ENCODE measurements around the gene PRKRIP1. TPM values are rescaled to one million over a fixed set of nuclear protein-coding genes. Genes with fewer than 3 reads are reported as not detected.
"Not testable (repeated sequence)": the region's sequence is repeated elsewhere in the genome, so short reads cannot be mapped to it uniquely, and the experiment has no call there.

The PRKRIP1 gene
- total RNA-seq, 1 experiment from 2014 or later: 32.1 TPM

DNA sequence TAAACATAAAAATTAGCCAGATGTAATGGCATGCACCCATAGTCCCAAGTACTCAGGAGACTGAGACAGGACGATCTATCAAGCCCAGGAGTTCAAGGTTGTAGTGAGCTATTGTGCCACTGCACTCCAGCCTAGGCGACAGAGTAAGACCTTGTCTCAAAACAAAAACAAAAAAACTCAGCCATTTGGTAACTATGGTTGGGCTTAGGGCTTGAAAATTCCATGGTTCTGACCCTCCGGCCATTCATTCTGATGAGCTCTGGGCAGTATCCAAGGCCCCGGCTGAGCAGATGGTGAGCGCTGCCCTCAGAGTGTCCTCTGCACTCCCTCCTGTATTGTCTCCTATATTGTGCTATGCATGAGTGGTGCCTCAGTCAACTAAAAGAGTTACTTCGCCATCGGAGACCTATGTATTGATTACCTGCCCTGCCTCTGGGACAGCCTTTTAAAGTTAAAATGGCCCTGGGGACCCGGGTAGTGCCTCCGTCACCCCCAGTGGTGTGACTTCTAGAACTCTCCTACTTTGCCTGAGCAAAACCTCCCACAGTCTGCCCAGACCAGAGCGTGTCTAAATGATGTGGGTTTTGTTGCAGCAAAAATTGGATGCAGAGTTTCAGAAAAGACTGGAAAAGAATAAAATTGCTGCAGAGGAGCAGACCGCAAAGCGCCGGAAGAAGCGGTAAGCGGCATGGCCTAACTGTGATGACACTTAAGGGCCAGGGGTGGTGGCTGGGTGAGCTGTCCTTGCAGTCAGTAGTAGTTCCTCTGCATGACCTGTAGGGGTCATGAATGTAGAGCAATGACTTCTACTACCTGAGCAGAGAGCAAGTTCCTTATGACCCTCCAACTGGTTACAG is 8.1 kb downstream of the PRKRIP1 start:
- peak; percentile 58 for DNase-seq (ENCODE audit: low read depth)

DNA sequence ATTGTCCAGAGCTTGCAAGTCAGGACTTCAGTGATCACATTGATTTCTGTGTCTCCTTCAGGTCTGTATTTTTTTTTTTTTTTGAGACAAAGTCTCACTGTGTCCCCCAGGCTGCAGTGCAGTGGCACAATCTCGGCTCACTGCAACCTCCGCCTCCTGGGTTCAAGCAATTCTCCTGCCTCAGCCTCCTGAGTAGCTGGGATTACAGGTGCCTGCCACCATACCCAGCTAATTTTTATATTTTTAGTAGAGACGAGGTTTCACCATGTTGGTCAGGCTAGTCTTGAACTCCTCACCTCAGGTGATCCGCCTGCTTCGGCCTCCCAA is 8.7 kb downstream of the PRKRIP1 start:
- not testable (repeated sequence) for DNase-seq (ENCODE audit: low read depth)

DNA sequence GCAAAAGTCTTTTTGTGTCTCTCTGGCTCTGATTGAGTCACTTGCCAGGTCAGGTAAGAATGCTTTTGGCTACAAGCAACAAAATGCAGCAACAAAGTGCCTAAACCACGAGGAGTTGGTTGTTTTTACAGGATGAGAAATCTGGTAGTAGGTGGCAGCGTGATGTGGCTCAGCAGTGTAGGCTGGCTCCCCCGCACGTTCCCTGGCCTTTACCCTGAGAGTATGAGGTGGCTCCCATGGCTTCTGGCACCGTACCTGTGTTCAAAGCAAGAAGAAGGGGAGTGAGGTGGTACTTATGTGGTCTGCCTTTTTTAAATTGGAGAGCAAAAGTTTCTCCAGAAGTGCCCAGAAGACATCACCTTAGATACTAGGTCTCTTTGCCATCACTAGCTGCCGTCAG is 11.7 kb downstream of the PRKRIP1 start:
- DNase-seq (ENCODE audit: low read depth): no peak

GRCh38 chr7:102408530-102408929 is 12.4 kb downstream of the PRKRIP1 start:
- not testable (repeated sequence) for DNase-seq (ENCODE audit: low read depth)

- no peak for DNase-seq (ENCODE audit: low read depth)
Observed at GRCh38 chr7:102409340-102409739, 13.2 kb downstream of the PRKRIP1 start.

DNA sequence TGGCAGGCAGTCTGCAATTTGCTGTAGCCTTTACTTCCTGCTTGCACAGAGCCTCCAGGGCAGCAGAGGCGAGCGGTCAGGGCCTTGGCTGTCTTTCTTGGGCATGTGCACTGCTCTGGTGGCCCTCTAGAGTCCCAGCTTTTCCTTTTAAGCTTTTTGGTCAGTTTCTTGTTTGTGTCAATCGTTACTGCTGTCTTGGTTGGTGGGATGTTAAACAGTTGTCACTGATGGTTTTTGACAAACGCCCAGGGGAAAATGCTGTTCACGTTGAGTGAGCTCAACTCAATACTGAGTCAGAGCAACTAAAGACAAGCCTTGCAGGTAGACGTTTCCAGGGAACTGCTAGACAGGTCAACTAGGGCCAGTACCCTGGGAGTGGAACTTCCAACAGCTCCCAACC is 14.0 kb downstream of the PRKRIP1 start:
- DNase-seq (ENCODE audit: low read depth): no peak

DNA sequence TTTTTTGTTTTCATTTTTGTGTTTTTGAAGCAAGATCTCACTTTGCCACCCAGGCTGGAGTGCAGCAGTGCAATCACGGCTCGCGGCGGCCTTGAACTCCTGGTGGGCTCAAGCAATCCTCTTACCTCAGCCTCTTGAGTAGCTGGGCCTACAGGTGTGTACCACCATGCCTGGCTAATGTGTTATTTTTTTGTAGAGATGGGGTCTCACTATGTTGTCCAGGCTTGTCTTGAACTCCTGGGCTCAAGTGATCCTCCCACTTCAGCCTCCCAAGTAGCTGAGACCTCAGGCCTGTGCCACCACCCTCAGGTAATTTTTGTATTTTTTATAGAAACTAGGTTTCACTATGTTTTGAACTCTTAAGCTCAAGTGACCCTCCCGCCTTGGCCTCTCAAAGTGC is 14.8 kb downstream of the PRKRIP1 start:
- no peak for DNase-seq (ENCODE audit: low read depth)

GRCh38 chr7:102412548-102412947 is 16.4 kb downstream of the PRKRIP1 start:
- peak; percentile 54 for DNase-seq (ENCODE audit: low read depth)

- no peak for DNase-seq (ENCODE audit: low read depth)
Observed at GRCh38 chr7:102413091-102413490, 16.9 kb downstream of the PRKRIP1 start.

DNA sequence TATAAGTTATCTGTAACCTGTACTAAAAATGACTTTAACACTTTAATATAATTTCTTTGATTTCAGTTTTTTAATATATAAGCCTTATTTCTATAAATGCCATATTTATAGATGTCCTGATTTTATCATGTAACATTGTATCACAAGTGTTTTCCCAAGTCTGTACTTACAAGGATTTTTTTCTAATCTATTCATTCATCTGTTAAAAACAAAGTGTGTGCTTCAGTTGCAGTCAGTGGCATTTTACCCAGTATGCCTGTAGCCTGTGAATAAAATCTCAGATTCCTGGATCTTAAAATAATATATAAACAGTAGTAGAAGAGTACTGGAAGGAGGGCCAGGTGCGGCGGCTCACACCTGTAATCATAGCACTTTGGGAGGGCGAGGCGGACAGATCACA is 17.4 kb downstream of the PRKRIP1 start:
- no peak for DNase-seq (ENCODE audit: low read depth)

DNA sequence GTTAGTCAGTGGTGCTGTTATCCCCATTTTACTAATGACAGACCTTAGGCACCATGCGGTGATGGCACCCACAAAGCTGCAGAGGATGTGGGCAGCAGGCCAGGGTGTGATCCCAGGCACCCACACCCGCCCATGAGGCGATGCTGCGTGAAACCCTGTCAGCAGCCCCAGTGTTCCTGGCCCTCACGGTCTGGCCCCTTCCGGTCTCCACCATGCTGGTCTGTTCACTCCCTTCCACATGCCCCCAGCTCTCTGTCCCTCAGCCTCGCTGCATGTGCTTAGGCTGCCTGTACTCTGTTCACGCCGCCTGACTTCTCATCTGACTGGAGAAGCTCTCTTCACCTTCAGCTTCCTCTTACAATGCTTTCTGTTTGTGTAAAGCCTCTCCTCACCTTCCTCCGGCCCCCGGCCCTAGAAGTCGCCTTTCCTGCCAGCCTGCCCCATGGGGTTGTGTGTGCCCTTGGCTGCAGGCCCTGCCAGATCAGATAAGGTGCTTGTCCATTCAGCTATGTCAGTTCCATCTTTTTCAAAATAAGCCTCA is 19.6 kb downstream of the PRKRIP1 start:
- DNase-seq (ENCODE audit: low read depth): no peak

GRCh38 chr7:102416406-102416805 is 20.2 kb downstream of the PRKRIP1 start:
- DNase-seq (ENCODE audit: low read depth): no peak

GRCh38 chr7:102417105-102417504 is 20.9 kb downstream of the PRKRIP1 start:
- no peak for DNase-seq (ENCODE audit: low read depth)

GRCh38 chr7:102418592-102418991 is 22.4 kb downstream of the PRKRIP1 start:
- DNase-seq (ENCODE audit: low read depth): no peak

- DNase-seq (ENCODE audit: low read depth): no peak
Observed at GRCh38 chr7:102421706-102422240, 25.6 kb downstream of the PRKRIP1 start.

- DNase-seq (ENCODE audit: low read depth): no peak
Observed at GRCh38 chr7:102424129-102424551, 28.0 kb downstream of the PRKRIP1 start.

GRCh38 chr7:102424787-102425218 is 28.6 kb downstream of the PRKRIP1 start:
- no peak for DNase-seq (ENCODE audit: low read depth)

DNA sequence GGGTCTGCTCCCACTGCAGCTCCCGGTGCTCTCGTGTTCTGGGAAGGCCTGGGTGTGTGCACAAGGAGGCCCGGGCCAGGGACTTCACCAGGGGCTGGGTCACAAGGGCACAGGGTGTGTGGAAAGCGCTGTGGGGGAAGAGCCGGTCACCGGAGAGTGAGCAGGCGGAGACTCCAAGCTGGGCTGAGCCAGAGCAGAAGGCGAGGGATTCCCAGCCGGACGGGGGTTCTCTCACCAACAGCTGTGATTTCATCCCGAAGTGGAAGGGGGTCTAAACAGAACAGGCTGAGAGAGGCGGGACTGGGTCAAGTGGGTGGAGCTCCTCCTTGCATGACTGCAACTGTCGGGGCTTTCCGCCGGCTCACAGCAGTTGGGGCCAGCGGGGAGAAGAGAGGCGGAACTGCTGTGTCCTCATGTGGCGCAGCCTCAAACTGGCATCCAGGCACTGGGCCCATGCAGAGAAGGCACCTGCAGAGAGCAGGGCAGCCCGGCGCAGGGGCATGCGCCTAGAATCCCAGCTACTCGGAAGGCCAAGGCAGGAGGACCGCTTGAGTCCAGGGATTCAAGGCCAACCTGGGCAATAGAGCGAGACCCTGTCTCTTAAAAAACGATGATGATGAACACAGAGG is 29.6 kb downstream of the PRKRIP1 start:
- no peak for DNase-seq (ENCODE audit: low read depth)

DNA sequence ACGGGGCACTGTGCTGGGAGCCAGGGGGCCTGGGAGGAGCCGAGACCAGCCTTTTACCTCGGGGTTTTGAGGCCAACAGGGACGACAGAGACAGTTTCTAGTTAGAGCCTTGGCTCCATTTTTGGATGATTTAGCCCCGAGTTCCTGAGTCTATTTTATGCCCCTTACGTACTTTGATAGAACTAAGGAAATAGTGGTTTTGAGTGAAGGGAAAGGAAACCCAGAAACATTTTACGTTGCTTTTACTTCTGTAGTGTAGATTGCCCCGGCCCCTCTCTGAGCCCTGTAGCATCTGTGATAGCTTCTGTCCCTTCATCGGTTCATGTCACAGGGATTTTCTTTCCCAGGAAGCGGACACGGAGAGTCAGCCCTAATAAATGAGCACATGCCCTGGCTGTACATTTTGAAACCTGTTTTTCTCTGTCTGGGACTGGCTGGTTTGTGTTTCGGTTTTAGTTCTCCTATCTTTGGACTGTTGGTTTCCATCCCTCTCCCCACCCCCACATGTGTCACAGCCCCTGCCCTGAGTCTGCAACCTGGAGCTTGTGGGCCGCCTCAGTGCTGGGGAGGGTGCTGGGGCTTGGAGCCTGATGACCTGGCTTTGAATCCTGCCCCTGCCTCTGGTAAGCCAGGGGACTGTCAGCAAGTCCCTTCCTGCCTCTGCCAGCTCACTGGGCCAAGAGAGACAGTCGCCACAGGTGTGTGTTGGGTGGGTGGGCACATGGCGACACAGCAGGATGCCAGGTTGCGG is 30.3 kb downstream of the PRKRIP1 start:
- no peak for DNase-seq (ENCODE audit: low read depth)

DNA sequence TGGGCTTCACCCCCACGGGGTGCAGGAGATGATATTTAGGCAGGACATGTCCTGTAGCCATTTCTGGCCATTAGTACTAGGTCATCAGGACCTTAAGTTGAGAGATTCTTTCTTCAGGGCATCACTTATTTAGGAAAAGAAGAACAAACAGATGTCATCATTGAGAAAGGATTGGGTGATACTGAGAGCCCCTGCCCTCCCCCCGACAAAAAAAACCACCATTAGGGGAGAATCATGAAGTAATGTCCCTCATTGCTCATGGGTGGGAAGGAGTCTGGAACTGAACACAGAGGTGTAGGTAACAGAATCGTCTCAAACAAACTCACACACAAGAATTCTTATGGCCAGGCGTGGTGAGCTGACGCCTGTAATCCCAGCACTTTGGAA is 30.8 kb downstream of the PRKRIP1 start:
- no peak for DNase-seq (ENCODE audit: low read depth)

GRCh38 chr7:102429141-102429899 is 33.2 kb downstream of the PRKRIP1 start:
- DNase-seq (ENCODE audit: low read depth): no peak

All from LHCN-M2 (cell line).